Gastrocnemius medialis (tissue), 4 donors: Measurements from ENCODE around the gene RCAN1.

Experiments
- CTCF ChIP-seq, 5 experiments: fragments of 450-650 bp in 3 of 5; fragments of 200-600 bp in 2 of 5; sonication (generic) in 2 of 5; IDR thresholded peaks in 4 of 5; conservative IDR thresholded peaks in 1 of 5; 1 replicate in 4 of 5; 2 replicates in 1 of 5; pipeline ENCODE4 v1.5.1; 2016 to 2019; ENCODE audit warnings: antibody characterized with exemption in 5 of 5, mild to moderate bottlenecking in 3 of 5, moderate library complexity in 3 of 5
- POLR2A ChIP-seq, 2 donors: fragments of 450-650 bp; IDR thresholded peaks; one replicate each; pipeline ENCODE4 v1.6.1; 2017; ENCODE audit warnings: antibody characterized with exemption in 2 of 2, mild to moderate bottlenecking in 2 of 2, moderate library complexity in 2 of 2

GRCh38 chr21:34636961-34637360 is 22.0 kb upstream of the RCAN1 start:
- TF ChIP-seq CTCF (IDR thresholded peaks at IDR 0.05 in 4 of 5, conservative IDR thresholded peaks at IDR 0.05 in 1 of 5) (no peak), POLR2A (IDR thresholded peaks at IDR 0.05) (no peak)
